DND-41 (cell line): Measurements from ENCODE around the gene PSMD13.

ENCODE experiments used
- CTCF ChIP-seq: IDR thresholded peaks from 2 replicates; pipeline ENCODE4 v1.5.1; 2012; ENCODE audit warnings: borderline replicate concordance, low read length, moderate library complexity, mild to moderate bottlenecking; ENCODE audit not compliant: poor library complexity, severe bottlenecking; ENCODE audit errors: extremely low read depth
- EZH2 ChIP-seq: IDR thresholded peaks from 3 replicates; pipeline ENCODE4 v1.6.1; 2012; ENCODE audit warnings: borderline replicate concordance, low read depth, mild to moderate bottlenecking, moderate library complexity, low read length, inconsistent platforms; ENCODE audit not compliant: severe bottlenecking

DNA sequence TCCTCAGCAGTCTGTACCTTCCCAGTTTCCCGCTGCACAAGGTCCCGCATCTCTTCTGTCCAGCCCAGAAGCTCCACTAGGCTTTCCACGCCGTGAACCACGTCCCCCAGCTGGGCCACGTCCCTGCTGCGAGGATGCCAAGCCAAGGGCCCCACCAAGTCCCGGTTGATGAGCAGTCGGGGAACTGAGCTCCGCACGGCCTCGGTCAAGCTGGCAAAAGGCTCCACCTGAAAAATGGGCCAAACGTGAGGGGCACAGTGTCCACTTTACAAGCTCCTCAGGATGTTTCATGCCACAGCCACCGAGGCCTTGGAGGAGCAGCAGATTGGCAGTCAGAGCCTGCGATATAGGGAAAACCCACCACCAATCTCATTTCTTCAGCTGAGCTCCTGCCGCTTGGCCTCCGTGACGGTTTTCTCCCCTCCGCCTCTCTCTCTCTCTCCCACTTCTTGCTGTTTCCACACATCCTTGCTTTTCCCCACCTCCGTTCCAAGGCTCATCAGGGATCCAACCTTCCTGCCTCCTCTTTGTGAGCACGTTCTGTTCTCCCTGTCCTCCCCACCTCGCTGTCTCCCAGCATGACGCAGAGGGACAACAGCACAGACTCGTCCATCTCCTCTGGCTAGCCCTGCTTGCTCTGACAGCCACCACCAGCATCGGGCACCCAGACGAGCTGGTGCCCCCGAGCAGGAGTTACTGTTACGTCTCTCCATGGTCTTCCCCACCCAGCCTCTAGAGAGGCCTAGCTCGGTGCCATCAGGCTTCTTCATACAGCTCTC lies 17.8 kb upstream of the PSMD13 start:
- no peak for TF ChIP-seq CTCF
- no peak for TF ChIP-seq EZH2
